HEK293 (cell line): ENCODE results near the gene ATP8A1.

Experiments
- CTCF ChIP-seq: fragments of 450-650 bp; formaldehyde crosslinking; IDR thresholded peaks from 2 replicates; pipeline ENCODE4 v1.5.1; 2016; ENCODE audit warnings: missing biosample characterization, missing genetic modification characterization
- PRDM1 ChIP-seq: fragments of 450-650 bp; formaldehyde crosslinking; IDR thresholded peaks from 2 replicates; pipeline ENCODE4; 2016; ENCODE audit warnings: missing biosample characterization, missing genetic modification characterization
- RBAK ChIP-seq: fragments of 450-650 bp; formaldehyde crosslinking; IDR thresholded peaks from 2 replicates; pipeline ENCODE4 v1.5.1; 2016; ENCODE audit warnings: missing biosample characterization, missing genetic modification characterization
- TRIM28 ChIP-seq: IDR thresholded peaks from 2 replicates; pipeline ENCODE4 v1.6.1; 2011; ENCODE audit warnings: low read length, control low read depth, borderline replicate concordance
- ZBTB26 ChIP-seq: fragments of 450-650 bp; formaldehyde crosslinking; optimal IDR thresholded peaks from 2 replicates; pipeline ENCODE3; 2016; ENCODE audit warnings: missing biosample characterization, mild to moderate bottlenecking, missing genetic modification characterization
- ZEB2 ChIP-seq: fragments of 450-650 bp; formaldehyde crosslinking; IDR thresholded peaks from 2 replicates; pipeline ENCODE4 v1.5.1; 2016; ENCODE audit warnings: missing biosample characterization, missing genetic modification characterization
- ZNF280D ChIP-seq: fragments of 450-650 bp; formaldehyde crosslinking; IDR thresholded peaks from 2 replicates; pipeline ENCODE4 v1.5.1; 2016; ENCODE audit warnings: missing biosample characterization, missing genetic modification characterization
- ZNF513 ChIP-seq: fragments of 450-650 bp; IDR thresholded peaks from 2 replicates; pipeline ENCODE4 v1.5.1; 2018; ENCODE audit warnings: missing biosample characterization, missing genetic modification characterization
- ZNF660 ChIP-seq: fragments of 450-650 bp; IDR thresholded peaks from 2 replicates; pipeline ENCODE4 v1.5.1; 2018; ENCODE audit warnings: missing biosample characterization, mild to moderate bottlenecking, missing genetic modification characterization

GRCh38 chr4:42519803-42520417 lies 137.0 kb downstream of the ATP8A1 start:
- TF ChIP-seq ZNF513 (tag by site-specific recombination) (no peak), CTCF (tag by site-specific recombination) (no peak), TRIM28 (no peak), PRDM1 (tag by site-specific recombination) (no peak), ZBTB26 (no peak), RBAK (tag by site-specific recombination) (no peak), ZNF660 (tag by site-specific recombination) (no peak), ZEB2 (tag by site-specific recombination) (no peak), ZNF280D (no peak)
